H9 (cell line): ENCODE data around the gene CHD9NB. TPM values are rescaled to one million over a fixed set of nuclear protein-coding genes. Genes with fewer than 3 reads are reported as not detected.

Experiments used
- DNase-seq: peaks from one replicate; pipeline ENCODE4 v3.0.0-alpha.2; 2017
- H2AFZ ChIP-seq: one replicate; pipeline ENCODE4 v1.6.1; 2013; ENCODE audit warnings: mild to moderate bottlenecking, low read length, control low read depth, moderate library complexity
- H2AK5ac ChIP-seq: 2 replicates; pipeline ENCODE4 v1.6.1; 2013; ENCODE audit warnings: low read length, control low read depth, mixed read lengths; ENCODE audit not compliant: insufficient read length
- H2BK120ac ChIP-seq: one replicate; pipeline ENCODE4 v1.6.1; 2013; ENCODE audit warnings: low read depth, mild to moderate bottlenecking, low read length, control low read depth, inconsistent platforms; ENCODE audit not compliant: poor library complexity, severe bottlenecking
- H2BK12ac ChIP-seq: 2 replicates; pipeline ENCODE4 v1.6.1; 2013; ENCODE audit warnings: low read length, control low read depth, mixed read lengths, low read depth; ENCODE audit not compliant: insufficient read length
- H2BK15ac ChIP-seq: 2 replicates; pipeline ENCODE4 v1.6.1; 2013; ENCODE audit warnings: low read depth, low read length, control low read depth
- H2BK20ac ChIP-seq: one replicate; pipeline ENCODE4 v1.6.1; 2013; ENCODE audit warnings: low read depth, mild to moderate bottlenecking, low read length, control low read depth, inconsistent platforms; ENCODE audit not compliant: poor library complexity, severe bottlenecking
- H2BK5ac ChIP-seq: 2 replicates; pipeline ENCODE4 v1.6.1; 2013; ENCODE audit warnings: low read length, control low read depth, mixed read lengths; ENCODE audit not compliant: insufficient read length
- H3K14ac ChIP-seq: 2 replicates; pipeline ENCODE4 v1.6.1; 2013; ENCODE audit warnings: low read length, control low read depth; ENCODE audit not compliant: insufficient read depth
- H3K18ac ChIP-seq: 2 replicates; pipeline ENCODE4 v1.6.1; 2013; ENCODE audit warnings: low read depth, mild to moderate bottlenecking, mixed read lengths, low read length, control low read depth; ENCODE audit not compliant: insufficient read length
- H3K23ac ChIP-seq: 2 replicates; pipeline ENCODE4 v1.6.1; 2013; ENCODE audit warnings: low read length, control low read depth, mixed read lengths, low read depth; ENCODE audit not compliant: insufficient read length
- H3K23me2 ChIP-seq: 2 replicates; pipeline ENCODE4 v1.6.1; 2013; ENCODE audit warnings: low read depth, mild to moderate bottlenecking, mixed read lengths, low read length, control low read depth; ENCODE audit not compliant: insufficient read length, poor library complexity, severe bottlenecking
- H3K27ac ChIP-seq: 2 replicates; pipeline ENCODE4 v1.5.1; 2013; ENCODE audit warnings: low read length, control low read depth, mixed read lengths, low read depth; ENCODE audit not compliant: insufficient read length
- H3K27me3 ChIP-seq: 2 replicates; pipeline ENCODE4 v1.6.1; 2013; ENCODE audit warnings: low read length, control low read depth, inconsistent platforms; ENCODE audit not compliant: insufficient read depth
- H3K4ac ChIP-seq: 2 replicates; pipeline ENCODE4 v1.6.1; 2013; ENCODE audit warnings: low read depth, mild to moderate bottlenecking, control low read depth, inconsistent platforms, low read length, moderate library complexity
- H3K4me1 ChIP-seq: 2 replicates; pipeline ENCODE4 v1.6.1; 2013; ENCODE audit warnings: low read length, control low read depth, inconsistent platforms; ENCODE audit not compliant: insufficient read depth
- H3K4me2 ChIP-seq: 2 replicates; pipeline ENCODE4 v1.6.1; 2013; ENCODE audit warnings: low read length, control low read depth, mixed read lengths; ENCODE audit not compliant: insufficient read length, insufficient read depth
- H3K56ac ChIP-seq: 2 replicates; pipeline ENCODE4 v1.6.1; 2013; ENCODE audit warnings: low read depth, mild to moderate bottlenecking, mixed read lengths, low read length, control low read depth; ENCODE audit not compliant: insufficient read length
- H3K79me1 ChIP-seq: 2 replicates; pipeline ENCODE4 v1.6.1; 2013; ENCODE audit warnings: low read depth, mild to moderate bottlenecking, moderate library complexity, low read length, control low read depth, inconsistent platforms; ENCODE audit not compliant: insufficient read depth, poor library complexity, severe bottlenecking
- H3K79me2 ChIP-seq: 2 replicates; pipeline ENCODE4 v1.6.1; 2013; ENCODE audit warnings: low read length, control low read depth, inconsistent platforms; ENCODE audit not compliant: insufficient read depth
- H3K9ac ChIP-seq: 2 replicates; pipeline ENCODE4 v1.6.1; 2013; ENCODE audit warnings: low read length, control low read depth, mixed read lengths; ENCODE audit not compliant: insufficient read length; ENCODE audit errors: extremely low read depth
- H3K9me3 ChIP-seq: one replicate; pipeline ENCODE4 v1.6.1; 2013; ENCODE audit warnings: low read depth, low read length, inconsistent platforms; ENCODE audit not compliant: control insufficient read depth
- H3T11ph ChIP-seq: one replicate; pipeline ENCODE4 v1.6.1; 2013; ENCODE audit warnings: mild to moderate bottlenecking, low read length, control low read depth, inconsistent platforms
- H4K20me1 ChIP-seq: one replicate; pipeline ENCODE4 v1.6.1; 2013; ENCODE audit not compliant: control insufficient read depth, insufficient read length, insufficient read depth
- H4K5ac ChIP-seq: 2 replicates; pipeline ENCODE4 v1.6.1; 2013; ENCODE audit warnings: low read depth, mild to moderate bottlenecking, mixed read lengths, low read length, control low read depth; ENCODE audit not compliant: insufficient read length
- H4K8ac ChIP-seq: replicated peaks from 2 replicates; pipeline ENCODE4 v1.6.1; 2013; ENCODE audit warnings: low read length, control low read depth, mixed read lengths, low read depth; ENCODE audit not compliant: insufficient read length
- H4K91ac ChIP-seq: 2 replicates; pipeline ENCODE4 v1.6.1; 2013; ENCODE audit warnings: low read depth, mild to moderate bottlenecking, moderate library complexity, mixed read lengths, low read length, control low read depth; ENCODE audit not compliant: insufficient read length
- H3K27ac Mint-ChIP-seq, 3 experiments: 2 replicates in 2 of 3; 3 replicates in 1 of 3; pipeline ENCODE4 v1.8.0; 2020 to 2021; ENCODE audit warnings: mixed read lengths in 3 of 3, mild to moderate bottlenecking in 1 of 3, moderate library complexity in 1 of 3
- H3K27me3 Mint-ChIP-seq: 2 replicates; pipeline ENCODE4 v1.8.0; 2021; ENCODE audit warnings: low read depth, mild to moderate bottlenecking, moderate library complexity, mixed read lengths
- H3K36me3 Mint-ChIP-seq, 3 experiments: 2 replicates in 2 of 3; 3 replicates in 1 of 3; pipeline ENCODE4 v1.8.0; 2020 to 2021; ENCODE audit warnings: low read depth in 3 of 3, mixed read lengths in 3 of 3; ENCODE audit not compliant: insufficient read depth in 1 of 3
- H3K4me1 Mint-ChIP-seq, 2 experiments: 2 replicates each; pipeline ENCODE4 v1.8.0; 2020; ENCODE audit warnings: mixed read lengths in 2 of 2
- H3K4me3 Mint-ChIP-seq, 2 experiments: 2 replicates in 1 of 2; 3 replicates in 1 of 2; pipeline ENCODE4 v1.8.0; 2020 to 2021; ENCODE audit warnings: mild to moderate bottlenecking in 2 of 2, mixed read lengths in 2 of 2, moderate library complexity in 1 of 2
- H3K9me3 Mint-ChIP-seq, 2 experiments: 2 replicates in 1 of 2; 3 replicates in 1 of 2; pipeline ENCODE4 v1.8.0; 2020; ENCODE audit warnings: mild to moderate bottlenecking in 2 of 2, mixed read lengths in 2 of 2, moderate library complexity in 1 of 2
- CTCF ChIP-seq: fragments of 200-600 bp; sonication (generic); conservative IDR thresholded peaks from 3 replicates; pipeline ENCODE4 v1.8.0; 2021; ENCODE audit warnings: antibody characterized with exemption, mild to moderate bottlenecking
- WGBS: extraction: QIAGEN DNeasy Blood & Tissue Kit; methylation state at CpG from one replicate; pipeline ENCODE4 v1.1.7; 2013; ENCODE audit warnings: missing lambda C conversion rate, low lambda C conversion rate, mixed read lengths; ENCODE audit not compliant: insufficient read length; ENCODE audit errors: extremely low coverage; 5-methylcytosine and 5-hydroxymethylcytosine counted together
- total RNA-seq: library from RNA; stranded (reverse); gene quantifications from 2 replicates; pipeline ENCODE4 v1.2.1, GENCODE V29; 2021

The CHD9NB gene
- total RNA-seq, 1 experiment from 2014 or later, result 3.3 TPM

- H3K4me3 Mint-ChIP-seq, result no peak overlapping the region; a peak in 1 of 5 replicates
- peaks cover 15% of the 10 kb centered on the region; the same call in 1 of the 2 replicates for H3K4me1 ChIP-seq
Observed at GRCh38 chr16:53085931-53086421, 33.3 kb upstream of the CHD9NB start.

More at GRCh38 chr16:53085931-53086421, 33.3 kb upstream of the CHD9NB start:
- no peak overlapping the region for H2BK5ac ChIP-seq
- no peak overlapping the region for H2BK15ac ChIP-seq
- H3K9me3 ChIP-seq, result no peaks in the 10 kb centered on the region
- no peak overlapping the region for H2BK120ac ChIP-seq
- H3K79me2 ChIP-seq, result no peaks in the 10 kb centered on the region
- H3K79me1 ChIP-seq, result no peaks in the 10 kb centered on the region
- no peak for TF ChIP-seq CTCF
- no peak overlapping the region for H2AK5ac ChIP-seq
- WGBS, result no CpG with 5 or more reads among the region's 6 CpGs
- no peak overlapping the region for H3K9ac ChIP-seq
- no peak overlapping the region for H2BK20ac ChIP-seq
- no peak overlapping the region for H4K5ac ChIP-seq
- Mint-ChIP-seq H3K27me3 (no peaks in the 10 kb centered on the region), H3K27ac (0 out of 7 replicates have a peak overlapping the region, but pooled peaks of 1 of the 3 experiments have one; percentile 28), H3K36me3 (peaks cover 0 to 12% (median 7%) of the 10 kb centered on the region in 3 experiments; a peak in 3 of 7 replicates), H3K4me1 (peaks cover 63 to 71% of the 10 kb centered on the region in 2 experiments), H3K9me3 (no peaks in the 10 kb centered on the region; a peak in 1 of 5 replicates)
- no peaks in the 10 kb centered on the region for H3K23me2 ChIP-seq
- DNase-seq, result no peak
- no peak overlapping the region for H3K27ac ChIP-seq
- H3T11ph ChIP-seq, result no peak overlapping the region
- H2BK12ac ChIP-seq, result no peak overlapping the region
- no peak overlapping the region; the same call in 1 of the 2 replicates for H3K14ac ChIP-seq
- H3K27me3 ChIP-seq, result no peaks in the 10 kb centered on the region
- no peak overlapping the region for H3K4ac ChIP-seq
- H4K8ac ChIP-seq, result no peak overlapping the region
- H4K91ac ChIP-seq, result no peak overlapping the region
- no peaks in the 10 kb centered on the region for H4K20me1 ChIP-seq
- H3K4me2 ChIP-seq, result no peak overlapping the region
- H3K56ac ChIP-seq, result no peak overlapping the region
- H3K23ac ChIP-seq, result no peak overlapping the region
- no peak overlapping the region for H3K18ac ChIP-seq
- H2AFZ ChIP-seq, result no peak overlapping the region
